NCI-H1694 treated with DMSO at 0.1 percent for 48 hours (cell line): ENCODE measurements around the gene PMIS2.

ENCODE experiments used
- DNase-seq: peaks from one replicate; lab custom pipeline; 2025; lab: John Stamatoyannopoulos, UW

The PMIS2 gene

GRCh38 chr19:35585848-35586247, at the start of gene PMIS2:
Gene PMIS2, plus strand, starts transcription at chr19:35586173. Its CDS starts 87 bp downstream, at chr19:35586260.
- DNase-seq = no peak

- no peak for DNase-seq
Measured at GRCh38 chr19:35539314-35539713, 46.7 kb upstream of the PMIS2 start.

DNA sequence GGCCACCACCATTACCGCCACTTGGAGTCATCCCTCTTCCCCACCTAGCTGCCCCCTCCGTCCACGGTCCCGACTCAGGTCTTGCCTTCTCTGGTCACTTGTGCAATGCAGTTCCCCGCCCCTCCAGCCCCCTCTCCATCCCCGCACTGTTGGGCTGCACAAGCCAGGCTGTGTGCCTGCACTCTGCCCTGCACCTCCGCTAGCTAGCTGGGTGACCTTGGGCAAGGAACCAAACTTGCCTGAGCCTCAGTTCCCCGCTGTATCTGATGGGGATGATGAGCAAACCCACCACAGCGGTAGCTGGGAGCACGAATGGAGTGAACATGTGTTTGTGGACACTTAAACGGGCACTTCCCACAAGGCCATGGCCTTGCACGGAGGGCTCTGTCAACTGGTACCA, 46.1 kb upstream of the PMIS2 start:
- DNase-seq = no peak

DNA sequence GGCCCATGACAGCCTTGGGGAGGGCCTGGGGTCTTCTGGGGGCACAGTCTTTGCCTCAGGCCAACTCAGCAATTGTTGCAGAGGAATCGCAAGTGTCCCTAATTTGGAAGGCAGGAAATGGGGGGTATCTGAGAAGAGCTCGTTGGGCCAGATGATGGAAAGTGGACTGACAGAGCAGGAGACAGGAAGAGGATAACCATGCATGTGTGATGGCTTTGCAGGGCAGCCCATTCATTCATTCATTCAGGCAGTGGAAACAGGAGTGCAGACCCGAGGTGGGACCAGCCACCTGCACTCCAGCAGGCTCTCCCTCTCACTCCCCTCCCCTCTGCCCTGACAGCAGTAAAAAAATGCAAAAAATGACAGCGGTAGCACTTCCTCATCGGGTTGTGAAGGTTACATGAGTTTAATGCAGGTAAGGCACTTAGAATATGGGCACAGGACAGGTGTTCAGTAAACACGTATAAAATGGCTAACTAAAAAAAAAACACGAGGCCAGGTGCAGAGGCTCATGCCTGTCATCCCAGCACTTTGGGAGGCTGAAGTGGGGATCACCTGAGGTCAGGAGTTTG, 45.5 kb upstream of the PMIS2 start:
- DNase-seq = no peak

- no peak for DNase-seq
Measured at GRCh38 chr19:35542209-35542608, 43.8 kb upstream of the PMIS2 start.

GRCh38 chr19:35543280-35544109, 42.5 kb upstream of the PMIS2 start:
- no peak for DNase-seq

DNA sequence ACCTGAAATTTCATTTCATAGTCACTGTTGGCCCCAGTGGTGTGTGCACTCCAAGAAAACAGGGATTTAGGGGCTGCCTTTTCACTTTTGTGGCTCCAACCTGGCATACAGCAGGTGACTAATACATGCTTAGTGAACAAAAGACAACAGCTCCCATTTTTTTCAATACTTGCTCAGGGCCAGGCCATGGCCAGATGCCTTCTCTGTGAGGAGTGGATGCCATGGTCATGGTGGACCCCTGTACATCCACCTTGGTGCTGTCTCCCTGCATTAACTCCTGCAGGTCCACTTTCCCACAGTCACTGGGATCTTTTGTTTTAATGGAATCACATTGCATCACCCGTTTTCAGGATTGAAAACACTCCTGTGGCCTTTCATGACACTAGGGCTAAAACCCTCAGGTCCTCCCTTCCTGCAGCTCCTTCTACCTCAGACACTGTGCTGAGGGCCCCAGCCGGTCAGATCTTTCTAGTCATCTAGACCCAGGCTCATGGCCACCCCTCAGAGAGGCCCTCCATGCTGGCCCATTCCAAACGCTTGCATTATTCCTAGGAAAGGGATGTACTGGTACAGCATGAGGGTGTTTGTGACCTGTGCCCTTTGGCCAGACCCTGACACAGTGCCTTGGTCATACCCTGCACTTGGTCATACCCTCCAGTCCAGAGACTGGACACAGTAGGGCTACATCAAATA, 41.7 kb upstream of the PMIS2 start:
- no peak for DNase-seq

GRCh38 chr19:35545001-35545854, 40.7 kb upstream of the PMIS2 start, which contains the start of gene TMEM147:
Gene TMEM147, plus strand, starts transcription at chr19:35545626. Its CDS starts 114 bp downstream, at chr19:35545740.
- peak; percentile 72 for DNase-seq

GRCh38 chr19:35545855-35546381, 40.1 kb upstream of the PMIS2 start:
- DNase-seq = no peak

DNA sequence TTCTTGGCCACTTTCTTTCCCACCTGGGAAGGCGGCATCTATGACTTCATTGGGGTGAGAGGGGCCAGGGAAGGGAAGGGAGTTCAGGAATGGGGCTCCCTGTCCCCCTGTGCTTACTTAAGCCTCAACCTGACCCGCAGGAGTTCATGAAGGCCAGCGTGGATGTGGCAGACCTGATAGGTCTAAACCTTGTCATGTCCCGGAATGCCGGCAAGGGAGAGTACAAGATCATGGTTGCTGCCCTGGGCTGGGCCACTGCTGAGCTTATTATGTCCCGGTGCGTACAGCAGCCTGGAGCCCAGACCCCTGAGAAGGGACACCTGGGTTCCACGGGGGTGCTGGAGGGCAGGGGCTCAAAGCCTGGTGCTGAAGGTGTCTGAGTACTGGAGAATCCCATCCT, 39.4 kb upstream of the PMIS2 start:
- no peak for DNase-seq

DNA sequence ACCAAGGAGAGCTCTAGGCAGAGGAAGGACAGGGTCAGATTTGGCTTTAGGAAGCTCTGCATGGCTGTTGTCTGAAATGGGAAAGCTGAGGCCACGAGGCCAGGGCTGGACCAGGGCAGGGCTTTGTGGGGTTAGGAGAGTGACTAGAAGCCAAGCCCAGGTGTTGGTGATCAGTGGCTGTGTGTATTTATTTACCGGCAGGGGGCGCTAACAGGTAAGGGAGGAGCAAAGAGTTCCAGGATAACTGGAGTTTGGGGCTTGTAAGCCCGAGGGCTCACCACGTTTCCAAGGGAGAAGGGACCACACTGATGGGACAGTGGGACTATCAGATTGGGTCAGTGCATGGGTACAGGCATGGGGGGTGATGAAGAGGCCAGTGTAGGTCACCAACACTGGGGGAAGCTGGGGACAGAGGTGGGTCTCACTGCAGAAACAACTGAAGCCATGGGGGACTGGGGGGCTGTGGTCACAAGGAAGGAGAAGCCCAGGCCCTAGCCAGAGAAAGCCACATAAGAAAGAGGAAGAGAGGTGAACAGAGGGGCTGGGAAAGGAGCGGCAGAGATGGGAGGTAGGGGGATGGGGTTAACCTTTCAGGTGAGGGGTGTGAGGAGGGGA, 36.7 kb upstream of the PMIS2 start:
- DNase-seq = peak; percentile 64

- DNase-seq = no peak
Measured at GRCh38 chr19:35549879-35550523, 36.0 kb upstream of the PMIS2 start.

DNA sequence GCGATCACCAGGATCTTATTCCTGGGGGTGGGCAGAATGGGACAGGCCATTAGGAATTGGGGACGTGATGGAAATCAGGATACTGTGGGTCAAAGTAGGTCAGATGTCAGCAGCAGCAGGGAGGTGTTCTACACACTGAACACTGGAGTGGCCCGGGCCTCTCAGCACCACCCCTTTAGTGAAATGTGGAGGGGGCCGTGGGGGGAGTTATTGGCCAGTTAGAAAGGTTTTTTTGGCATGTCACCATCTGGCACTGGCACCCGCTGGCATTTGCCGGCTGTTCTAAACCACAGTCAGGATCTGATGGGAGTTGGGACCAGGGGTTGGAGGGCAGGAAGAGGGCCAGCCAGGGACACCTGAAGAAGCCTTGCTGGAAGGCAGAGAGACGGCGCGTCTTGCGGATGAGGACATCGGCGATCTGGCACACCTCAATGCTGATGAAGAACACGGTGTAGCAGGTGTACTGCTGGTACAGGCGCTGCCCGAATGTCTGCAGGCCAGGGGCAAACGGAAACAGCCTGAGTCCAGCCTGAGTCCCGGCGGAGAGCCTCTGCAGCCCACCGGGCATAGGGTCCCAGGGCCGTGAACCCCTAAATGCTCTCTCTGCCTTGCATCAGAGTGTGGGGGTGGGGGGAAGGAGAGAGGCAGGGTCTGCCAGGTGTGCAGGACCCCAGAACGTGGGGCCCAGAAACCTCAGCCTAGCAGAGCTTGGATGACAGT, 34.7 kb upstream of the PMIS2 start:
- DNase-seq = no peak

GRCh38 chr19:35552534-35553384, 33.2 kb upstream of the PMIS2 start:
- no peak for DNase-seq

GRCh38 chr19:35553385-35554000, 32.5 kb upstream of the PMIS2 start:
- no peak for DNase-seq

DNA sequence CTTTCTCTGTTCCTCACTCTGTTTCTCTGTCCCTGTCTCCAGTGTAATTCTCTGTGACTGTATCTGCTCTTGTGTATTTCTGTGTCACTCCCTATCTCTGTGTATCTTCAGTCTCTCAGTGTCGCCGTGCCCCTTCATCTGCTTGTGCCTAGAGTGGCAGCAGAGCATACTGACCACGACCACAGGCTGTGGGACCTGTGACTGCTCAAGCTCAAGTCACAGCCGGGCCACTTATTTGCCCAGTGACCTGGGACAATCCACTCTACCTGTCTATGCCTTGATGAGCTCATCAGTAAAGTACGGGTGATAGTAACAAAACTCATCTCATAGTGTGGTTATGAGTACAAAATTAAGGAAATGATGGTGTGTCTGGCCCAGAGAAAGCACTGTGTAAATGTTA, 31.9 kb upstream of the PMIS2 start:
- DNase-seq = no peak

DNA sequence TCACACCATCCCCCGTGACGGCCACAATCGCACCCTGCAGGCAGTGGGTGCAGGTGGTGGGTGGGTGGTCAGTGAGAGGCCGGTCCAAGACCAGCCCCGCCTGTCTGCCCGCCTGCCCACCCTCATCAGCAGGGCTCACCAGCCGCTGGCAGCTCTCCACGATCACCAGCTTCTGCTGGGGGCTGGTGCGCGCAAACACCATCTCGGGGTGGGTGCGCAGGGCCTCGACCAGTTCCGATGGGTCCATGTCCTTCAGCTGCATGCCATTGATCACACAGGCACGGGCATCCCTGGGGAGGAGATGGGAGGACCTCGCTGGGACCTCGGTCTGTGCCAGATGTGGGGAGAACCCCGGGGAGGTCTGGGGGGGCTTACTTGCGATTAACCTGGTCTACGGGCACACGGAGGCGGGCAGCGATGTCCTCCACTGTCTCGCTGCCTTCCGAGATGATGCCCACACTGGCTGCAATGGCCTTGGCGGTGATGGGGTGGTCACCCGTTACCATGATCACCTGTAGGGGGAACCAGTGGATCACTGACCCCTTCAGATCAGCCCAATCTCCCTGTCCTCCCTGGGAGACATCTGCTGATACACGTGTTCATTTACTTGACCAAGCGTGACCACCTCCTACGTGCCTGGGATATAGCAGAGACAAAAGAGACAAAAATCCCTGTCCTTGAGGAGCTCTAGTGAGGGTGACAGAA, 30.5 kb upstream of the PMIS2 start:
- DNase-seq = no peak

DNA sequence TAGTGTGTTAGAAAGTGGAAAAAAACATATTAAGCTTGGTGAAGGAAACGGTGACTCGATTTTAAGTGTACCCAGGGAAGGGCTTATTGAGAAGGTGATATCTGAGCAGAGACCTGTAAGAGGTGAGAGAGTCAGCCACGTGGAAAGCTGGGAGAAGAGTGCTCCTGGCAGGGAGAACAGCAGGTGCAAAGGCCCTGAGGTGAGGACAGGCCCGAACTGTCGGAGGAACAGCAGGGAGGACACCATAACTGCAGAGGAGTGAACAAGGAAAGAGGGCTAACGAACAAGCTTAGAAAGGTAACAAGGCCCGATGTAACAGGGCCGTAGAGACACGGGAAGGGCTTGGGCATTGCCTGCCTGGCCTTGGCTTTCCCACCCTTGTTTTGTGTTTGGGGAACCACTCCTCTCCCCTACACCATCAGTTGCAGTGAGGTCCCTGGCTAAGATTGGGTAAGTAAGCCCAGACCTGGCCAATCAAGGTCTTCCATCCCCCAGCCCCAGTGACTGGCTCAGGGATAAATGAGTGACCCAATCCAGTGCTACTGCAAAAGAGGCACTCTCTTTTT, 29.9 kb upstream of the PMIS2 start:
- no peak for DNase-seq
